SK-N-SH (cell line): ENCODE data around the gene ALDH1L1. TPM values are rescaled to one million over a fixed set of nuclear protein-coding genes. Genes with fewer than 3 reads are reported as not detected.

ENCODE experiments used
- CTCF ChIA-PET: fragments of 300-600, 350-600 bp; formaldehyde crosslinking; extraction: SDS; loops from one replicate; lab custom pipeline; 2021; lab: Yijun Ruan, JAX
- POLR2A ChIA-PET: fragments of 350-600 bp; sonication (Branson Sonifier 250); formaldehyde crosslinking; extraction: SDS; loops from one replicate; lab custom pipeline; 2020; ENCODE audit warnings: antibody characterized with exemption, inconsistent platforms; lab: Yijun Ruan, JAX
- DNase-seq: peaks from one replicate; pipeline ENCODE4 v3.0.0; 2012
- H2AFZ ChIP-seq: fragments of 200-600 bp; sonication (generic); 2 replicates; pipeline ENCODE4 v1.8.1; 2016; ENCODE audit warnings: antibody characterized with exemption, mild to moderate bottlenecking, low read depth
- H3F3A ChIP-seq: fragments of 200-600 bp; sonication (generic); replicated peaks from 2 replicates; pipeline ENCODE3; 2016; ENCODE audit warnings: antibody characterized with exemption, mild to moderate bottlenecking; ENCODE audit not compliant: insufficient read depth
- H3K27ac ChIP-seq, 2 experiments: fragments of 200-500 bp in 1 of 2; fragments of 200-600 bp in 1 of 2; sonication (Bioruptor generic) in 1 of 2; sonication (generic), shearing (Covaris generic) in 1 of 2; 2 replicates each; pipeline versions ENCODE4 v1.5.1 to v1.6.1; 2014 to 2016; ENCODE audit warnings: low read depth in 2 of 2, inconsistent platforms in 1 of 2, low read length in 1 of 2, mild to moderate bottlenecking in 1 of 2, mixed read lengths in 1 of 2
- H3K27me3 ChIP-seq: fragments of 200-600 bp; sonication (generic), shearing (Covaris generic); 2 replicates; pipeline ENCODE4 v1.6.1; 2016; ENCODE audit warnings: mixed run types; ENCODE audit not compliant: insufficient read depth
- H3K36me3 ChIP-seq, 2 experiments: fragments of 200-500 bp in 1 of 2; fragments of 200-600 bp in 1 of 2; sonication (Bioruptor generic) in 1 of 2; sonication (generic) in 1 of 2; replicated peaks in 1 of 2; 2 replicates each; pipeline versions ENCODE3 to v1.5.1; 2014 to 2016; ENCODE audit warnings: low read length in 1 of 2, mild to moderate bottlenecking in 1 of 2; ENCODE audit not compliant: insufficient read depth in 2 of 2, control insufficient read depth in 1 of 2
- H3K4me1 ChIP-seq, 2 experiments: fragments of 200-500 bp in 1 of 2; fragments of 200-600 bp in 1 of 2; sonication (Bioruptor generic) in 1 of 2; sonication (generic), shearing (Covaris generic) in 1 of 2; 2 replicates each; pipeline versions ENCODE4 v1.5.1 to v1.6.1; 2014 to 2016; ENCODE audit warnings: low read depth in 1 of 2, low read length in 1 of 2, mixed run types in 1 of 2; ENCODE audit not compliant: insufficient read depth in 2 of 2, control insufficient read depth in 1 of 2
- H3K4me2 ChIP-seq: fragments of 200-600 bp; sonication (generic), shearing (Covaris generic); 2 replicates; pipeline ENCODE4 v1.6.1; 2017; ENCODE audit warnings: mixed run types
- H3K4me3 ChIP-seq, 2 experiments: fragments of 200-500 bp in 1 of 2; fragments of 200-600 bp in 1 of 2; sonication (Bioruptor generic) in 1 of 2; sonication (generic), shearing (Covaris generic) in 1 of 2; 2 replicates each; pipeline versions ENCODE4 v1.5.1 to v1.8.1; 2014 to 2016; ENCODE audit warnings: low read depth in 2 of 2, inconsistent platforms in 1 of 2, low read length in 1 of 2, mild to moderate bottlenecking in 1 of 2, mixed read lengths in 1 of 2, moderate library complexity in 1 of 2
- H3K79me2 ChIP-seq: fragments of 200-600 bp; sonication (generic); 2 replicates; pipeline ENCODE4 v1.8.1; 2017; ENCODE audit warnings: mild to moderate bottlenecking; ENCODE audit not compliant: insufficient read depth
- H3K9ac ChIP-seq: fragments of 200-600 bp; sonication (generic); 2 replicates; pipeline ENCODE4 v1.6.1; 2017; ENCODE audit warnings: mixed run types
- H3K9me2 ChIP-seq: fragments of 200-600 bp; sonication (generic); 2 replicates; pipeline ENCODE4 v1.6.1; 2017; ENCODE audit warnings: mixed run types
- H3K9me3 ChIP-seq: fragments of 200-600 bp; sonication (generic); 2 replicates; pipeline ENCODE4 v1.6.1; 2017; ENCODE audit warnings: mixed run types, mild to moderate bottlenecking, moderate library complexity
- H4K20me1 ChIP-seq: fragments of 200-600 bp; sonication (generic); 2 replicates; pipeline ENCODE4 v1.6.1; 2017; ENCODE audit warnings: mild to moderate bottlenecking, mixed run types; ENCODE audit not compliant: insufficient read depth
- ELF1 ChIP-seq: IDR thresholded peaks from 2 replicates; pipeline ENCODE4 v1.4.0; 2012
- EP300 ChIP-seq, 2 experiments: IDR thresholded peaks; 2 replicates each; pipeline versions ENCODE4 v1.4.0 to v1.6.1; 2012; ENCODE audit warnings: borderline replicate concordance in 1 of 2, low read depth in 1 of 2, low read length in 1 of 2
- EZH2phosphoT487 ChIP-seq: fragments of 200-600 bp; sonication (generic); IDR thresholded peaks from 2 replicates; pipeline ENCODE4 v1.6.1; 2017; ENCODE audit warnings: low read depth, mixed run types, mild to moderate bottlenecking, antibody characterized with exemption, moderate library complexity, borderline replicate concordance
- FOSL2 ChIP-seq: IDR thresholded peaks from 2 replicates; pipeline ENCODE4 v1.4.0; 2012; ENCODE audit warnings: low read depth, mild to moderate bottlenecking, moderate library complexity, borderline replicate concordance
- GABPA ChIP-seq: IDR thresholded peaks from 2 replicates; pipeline ENCODE4 v1.4.0; 2012; ENCODE audit warnings: low read depth, mild to moderate bottlenecking
- GATA2 ChIP-seq: sonication (generic); formaldehyde crosslinking; IDR thresholded peaks from 2 replicates; pipeline ENCODE4 v1.5.0; 2020; ENCODE audit warnings: mild to moderate bottlenecking, missing genetic modification reagents
- MEF2A ChIP-seq: IDR thresholded peaks from 2 replicates; pipeline ENCODE4 v1.4.0; 2012; ENCODE audit warnings: low read depth, borderline replicate concordance
- MXI1 ChIP-seq: IDR thresholded peaks from 2 replicates; pipeline ENCODE4 v1.6.1; 2012; ENCODE audit warnings: mild to moderate bottlenecking, low read depth, low read length, improper control_type of control experiment
- NFIC ChIP-seq: IDR thresholded peaks from 2 replicates; pipeline ENCODE4 v1.4.0; 2012; ENCODE audit warnings: borderline replicate concordance
- POLR2AphosphoS5 ChIP-seq: IDR thresholded peaks from 2 replicates; pipeline ENCODE4 v1.6.1; 2012; ENCODE audit warnings: low read depth, low read length
- RAD21 ChIP-seq: IDR thresholded peaks from 2 replicates; pipeline ENCODE4 v1.6.1; 2012; ENCODE audit warnings: mild to moderate bottlenecking, low read length
- RFX5 ChIP-seq: IDR thresholded peaks from 2 replicates; pipeline ENCODE4 v1.6.1; 2012; ENCODE audit warnings: mild to moderate bottlenecking, improper control_type of control experiment, low read length
- RXRA ChIP-seq: IDR thresholded peaks from 2 replicates; pipeline ENCODE4 v1.4.0; 2012; ENCODE audit warnings: low read depth, mild to moderate bottlenecking, borderline replicate concordance
- SIN3A ChIP-seq: IDR thresholded peaks from 2 replicates; pipeline ENCODE4 v1.6.1; 2012; ENCODE audit warnings: low read depth, mild to moderate bottlenecking, low read length, moderate library complexity, borderline replicate concordance
- SMC3 ChIP-seq: IDR thresholded peaks from 2 replicates; pipeline ENCODE4 v1.6.1; 2012; ENCODE audit warnings: low read depth, low read length, improper control_type of control experiment
- TCF12 ChIP-seq: IDR thresholded peaks from 2 replicates; pipeline ENCODE4 v1.4.0; 2012
- TEAD4 ChIP-seq: IDR thresholded peaks from 2 replicates; pipeline ENCODE4 v1.4.0; 2012; ENCODE audit warnings: mild to moderate bottlenecking, borderline replicate concordance; ENCODE audit not compliant: insufficient read depth
- YY1 ChIP-seq: IDR thresholded peaks from 2 replicates; pipeline ENCODE4 v1.4.0; 2012; ENCODE audit warnings: low read depth, mild to moderate bottlenecking
- WGBS: methylation state at CpG from one replicate; pipeline ENCODE4 v1.1.6; 2017; ENCODE audit warnings: low lambda C conversion rate; 5-methylcytosine and 5-hydroxymethylcytosine counted together
- polyA plus RNA-seq, 3 experiments: library from polyadenylated mRNA; depleted of rRNA; stranded (reverse); fragments of >200 nt; gene quantifications; 2 replicates each; pipeline ENCODE4 v1.2.3, GENCODE V29; 2012
- TF ChIP-seq, protein P1 (sequence below): IDR thresholded peaks from 2 replicates; pipeline ENCODE4; 2012
- TF ChIP-seq, protein P2 (sequence below): IDR thresholded peaks from 2 replicates; pipeline ENCODE4 v1.4.0; 2012; ENCODE audit warnings: low read depth, borderline replicate concordance

The ALDH1L1 gene
- polyA plus RNA-seq, 1 of the 3 experiments (the other 2 are of a cell fraction), result not detected

DNA sequence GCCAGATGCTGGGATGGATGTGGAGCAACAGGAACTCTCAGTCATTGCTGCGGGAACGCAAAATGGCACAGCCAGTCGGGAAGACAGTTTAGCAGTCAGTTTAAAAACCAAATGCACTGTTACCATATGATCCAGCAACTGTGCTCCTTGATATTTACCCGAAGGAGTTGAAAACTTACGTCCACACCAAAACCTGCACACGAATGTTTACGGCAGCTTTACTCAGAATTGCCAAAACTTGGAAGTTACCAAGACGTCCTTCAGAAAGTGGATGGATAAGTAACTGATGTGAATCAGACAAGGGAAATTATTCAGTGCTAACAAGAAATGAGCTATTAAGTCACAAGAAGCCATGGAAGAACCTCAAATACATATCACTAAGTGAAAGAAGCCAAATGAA is 60.4 kb downstream of the ALDH1L1 start:
- H3K9me2 ChIP-seq, result no peaks in the 10 kb centered on the region
- no peaks in the 10 kb centered on the region; the same call in 1 of the 2 replicates for H3K27me3 ChIP-seq
- CTCF ChIA-PET, result interaction anchor here (1.1 to 3.2 kb wide), 4 partner anchors 11 to 92 kb away, joined by 3 to 17 read pairs (median 4); no protein-coding TSS in a partner anchor
- 78% methylated on average over 8 of the region's 8 CpGs for WGBS
- H3K9me3 ChIP-seq, result no peaks in the 10 kb centered on the region
- no peak overlapping the region for H3K9ac ChIP-seq
- no peaks in the 10 kb centered on the region for H3K36me3 ChIP-seq
- POLR2A ChIA-PET, result no interaction called here
- no peak for DNase-seq
- H3K27ac ChIP-seq, result no peak overlapping the region
- H4K20me1 ChIP-seq, result no peaks in the 10 kb centered on the region
- H3K4me3 ChIP-seq, result no peak overlapping the region
- H3K79me2 ChIP-seq, result no peaks in the 10 kb centered on the region
- H3F3A ChIP-seq, result no peaks in the 10 kb centered on the region
- H2AFZ ChIP-seq, result no peak overlapping the region
- H3K4me1 ChIP-seq, result peaks cover 0 to 10% of the 10 kb centered on the region in 2 experiments; a peak in 1 of 4 replicates
- no peak overlapping the region for H3K4me2 ChIP-seq
- TF ChIP-seq MXI1 (no peak), RFX5 (no peak), SMC3 (no peak), FOSL2 (no peak)
- TF ChIP-seq, all 33 proteins: peak for 0

DNA sequence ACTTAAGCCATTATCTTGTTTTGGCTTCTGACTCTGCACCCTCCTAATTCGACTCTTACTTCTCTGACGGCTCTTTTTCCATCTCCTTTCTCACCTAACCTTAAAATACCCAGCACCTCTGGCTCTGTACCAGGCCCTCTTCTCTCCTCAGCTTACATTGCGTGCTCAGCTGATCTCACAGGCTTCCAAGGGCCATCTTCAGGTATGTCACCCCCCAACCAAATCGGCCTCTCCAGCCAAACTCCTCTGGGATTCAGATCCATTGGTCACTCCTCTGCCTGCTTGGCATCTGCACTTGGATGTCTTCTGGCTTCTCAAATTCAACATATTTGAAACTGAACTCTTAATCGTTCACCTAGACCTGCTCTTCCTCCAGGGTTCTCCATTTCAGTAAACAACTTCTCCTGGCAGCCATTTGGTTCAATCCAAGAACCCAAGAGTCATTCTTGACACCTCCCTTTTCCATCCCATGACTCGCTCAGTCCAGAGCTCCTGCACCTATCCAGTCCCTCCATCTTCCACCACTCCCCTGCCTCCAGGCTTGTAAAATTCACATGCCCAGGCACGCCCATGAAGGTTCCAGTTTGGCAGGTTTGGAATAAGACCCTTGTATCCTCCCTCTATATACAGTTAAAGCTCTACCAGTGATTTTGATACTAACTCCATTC is 61.2 kb downstream of the ALDH1L1 start:
- ChIA-PET POLR2A (no interaction called here), CTCF (interaction anchor here (1.2 to 2.1 kb wide), 3 partner anchors 15 to 93 kb away, joined by 3 to 13 read pairs (median 4); no protein-coding TSS in a partner anchor)
- H3K79me2 ChIP-seq, result no peaks in the 10 kb centered on the region
- H3K9ac ChIP-seq, result no peak overlapping the region
- whole genome bisulfite sequencing, result 51% methylated on average over 7 of the region's 7 CpGs
- H3K27ac ChIP-seq, result no peak overlapping the region
- no peak for TF ChIP-seq GATA2 (CRISPR knock-in tag)
- TF ChIP-seq, protein P1, sequence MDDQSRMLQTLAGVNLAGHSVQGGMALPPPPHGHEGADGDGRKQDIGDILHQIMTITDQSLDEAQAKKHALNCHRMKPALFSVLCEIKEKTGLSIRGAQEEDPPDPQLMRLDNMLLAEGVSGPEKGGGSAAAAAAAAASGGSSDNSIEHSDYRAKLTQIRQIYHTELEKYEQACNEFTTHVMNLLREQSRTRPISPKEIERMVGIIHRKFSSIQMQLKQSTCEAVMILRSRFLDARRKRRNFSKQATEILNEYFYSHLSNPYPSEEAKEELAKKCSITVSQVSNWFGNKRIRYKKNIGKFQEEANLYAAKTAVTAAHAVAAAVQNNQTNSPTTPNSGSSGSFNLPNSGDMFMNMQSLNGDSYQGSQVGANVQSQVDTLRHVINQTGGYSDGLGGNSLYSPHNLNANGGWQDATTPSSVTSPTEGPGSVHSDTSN, result no peak
- no peak for TF ChIP-seq YY1
- no peak for TF ChIP-seq SIN3A
- no peak for TF ChIP-seq RFX5
- TF ChIP-seq ELF1, result no peak
- no peak for TF ChIP-seq POLR2AphosphoS5
- TF ChIP-seq MEF2A, result no peak
- no peak for TF ChIP-seq TCF12
- no peak for TF ChIP-seq RAD21
- no peak for TF ChIP-seq TEAD4
- TF ChIP-seq, protein P2, sequence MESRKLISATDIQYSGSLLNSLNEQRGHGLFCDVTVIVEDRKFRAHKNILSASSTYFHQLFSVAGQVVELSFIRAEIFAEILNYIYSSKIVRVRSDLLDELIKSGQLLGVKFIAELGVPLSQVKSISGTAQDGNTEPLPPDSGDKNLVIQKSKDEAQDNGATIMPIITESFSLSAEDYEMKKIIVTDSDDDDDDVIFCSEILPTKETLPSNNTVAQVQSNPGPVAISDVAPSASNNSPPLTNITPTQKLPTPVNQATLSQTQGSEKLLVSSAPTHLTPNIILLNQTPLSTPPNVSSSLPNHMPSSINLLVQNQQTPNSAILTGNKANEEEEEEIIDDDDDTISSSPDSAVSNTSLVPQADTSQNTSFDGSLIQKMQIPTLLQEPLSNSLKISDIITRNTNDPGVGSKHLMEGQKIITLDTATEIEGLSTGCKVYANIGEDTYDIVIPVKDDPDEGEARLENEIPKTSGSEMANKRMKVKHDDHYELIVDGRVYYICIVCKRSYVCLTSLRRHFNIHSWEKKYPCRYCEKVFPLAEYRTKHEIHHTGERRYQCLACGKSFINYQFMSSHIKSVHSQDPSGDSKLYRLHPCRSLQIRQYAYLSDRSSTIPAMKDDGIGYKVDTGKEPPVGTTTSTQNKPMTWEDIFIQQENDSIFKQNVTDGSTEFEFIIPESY, result no peak
- no peak for TF ChIP-seq FOSL2
- no peak for TF ChIP-seq EP300 (IDR thresholded peaks at IDR 0.05; ENCODE audit: borderline replicate concordance in 1 of 2, low read depth in 1 of 2, low read length in 1 of 2)
- no peak for TF ChIP-seq GABPA
- TF ChIP-seq MXI1, result no peak
- no peak for TF ChIP-seq EZH2phosphoT487
- TF ChIP-seq NFIC, result no peak
- TF ChIP-seq RXRA, result no peak
- TF ChIP-seq, all 33 proteins: peak for 0
- Histone ChIP-seq H2AFZ (no peak overlapping the region), H3K27me3 (no peaks in the 10 kb centered on the region; the same call in 1 of the 2 replicates), H3K36me3 (no peaks in the 10 kb centered on the region), H4K20me1 (no peaks in the 10 kb centered on the region), H3K4me2 (no peak overlapping the region), H3K4me1 (peaks cover 0 to 2% of the 10 kb centered on the region in 2 experiments; a peak in 1 of 4 replicates), H3K9me2 (no peaks in the 10 kb centered on the region), H3K4me3 (no peak overlapping the region), H3F3A (no peaks in the 10 kb centered on the region), H3K9me3 (no peaks in the 10 kb centered on the region)
- DNase-seq, result no peak
